CD4-positive, alpha-beta T cell treated with Interleukin-6 for 4 hours (primary cell): ENCODE results near the gene GIPC2.

Experiments used
- DNase-seq: peaks from one replicate; pipeline ENCODE4 v3.0.0-alpha.2; 2020; ENCODE audit warnings: mixed read lengths

The GIPC2 gene

DNA sequence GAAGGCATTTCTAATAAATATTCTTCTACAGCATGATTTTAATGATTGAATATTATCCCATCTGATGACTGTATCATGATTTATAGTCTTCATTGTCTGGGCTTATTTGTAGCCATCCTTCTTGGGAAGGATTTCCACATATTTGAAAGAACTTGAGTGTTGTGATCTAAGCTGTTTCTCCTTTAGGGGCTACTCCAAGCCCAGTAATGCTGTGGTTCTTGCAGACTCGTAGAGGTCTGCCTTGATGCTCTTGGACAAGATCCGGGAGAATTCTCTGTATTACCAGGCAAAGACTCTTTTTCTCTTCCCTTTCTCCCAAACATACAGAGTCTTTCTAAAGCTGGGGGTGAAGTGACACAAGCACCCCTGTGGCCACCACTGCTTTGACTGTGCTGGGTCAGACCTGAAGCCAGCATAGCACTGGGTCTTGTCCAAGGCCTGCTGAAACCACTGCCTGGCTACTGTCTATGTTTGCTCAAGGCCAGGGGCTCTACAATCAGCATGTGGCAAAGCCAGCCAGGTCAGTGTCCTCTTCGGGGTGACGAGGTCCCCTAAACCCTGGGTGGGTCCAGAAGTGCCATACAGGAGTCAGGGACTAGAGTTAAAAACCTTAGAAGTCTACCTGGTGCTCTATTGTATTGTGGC, 107.4 kb downstream of the GIPC2 start:
- no peak for DNase-seq

DNA sequence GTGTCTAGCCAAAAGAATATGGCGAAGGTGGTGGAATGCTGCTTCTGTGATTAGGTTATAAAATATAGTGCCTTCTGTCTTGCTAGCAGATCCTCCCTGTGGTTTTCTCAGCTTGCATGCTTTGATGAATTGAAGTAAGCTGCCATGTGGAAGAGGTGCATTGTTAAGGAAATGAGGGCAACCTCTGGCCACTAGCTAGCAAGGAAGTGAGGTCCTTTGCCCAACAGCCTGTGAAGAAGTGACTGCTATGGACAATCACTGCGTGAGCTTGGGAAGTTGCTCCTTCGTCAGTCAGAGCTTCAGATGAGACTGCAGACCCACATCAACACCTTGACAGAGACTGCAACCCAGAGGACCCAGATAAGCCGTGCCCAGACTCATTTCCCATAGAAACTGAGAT, 109.4 kb downstream of the GIPC2 start:
- no peak for DNase-seq

DNA sequence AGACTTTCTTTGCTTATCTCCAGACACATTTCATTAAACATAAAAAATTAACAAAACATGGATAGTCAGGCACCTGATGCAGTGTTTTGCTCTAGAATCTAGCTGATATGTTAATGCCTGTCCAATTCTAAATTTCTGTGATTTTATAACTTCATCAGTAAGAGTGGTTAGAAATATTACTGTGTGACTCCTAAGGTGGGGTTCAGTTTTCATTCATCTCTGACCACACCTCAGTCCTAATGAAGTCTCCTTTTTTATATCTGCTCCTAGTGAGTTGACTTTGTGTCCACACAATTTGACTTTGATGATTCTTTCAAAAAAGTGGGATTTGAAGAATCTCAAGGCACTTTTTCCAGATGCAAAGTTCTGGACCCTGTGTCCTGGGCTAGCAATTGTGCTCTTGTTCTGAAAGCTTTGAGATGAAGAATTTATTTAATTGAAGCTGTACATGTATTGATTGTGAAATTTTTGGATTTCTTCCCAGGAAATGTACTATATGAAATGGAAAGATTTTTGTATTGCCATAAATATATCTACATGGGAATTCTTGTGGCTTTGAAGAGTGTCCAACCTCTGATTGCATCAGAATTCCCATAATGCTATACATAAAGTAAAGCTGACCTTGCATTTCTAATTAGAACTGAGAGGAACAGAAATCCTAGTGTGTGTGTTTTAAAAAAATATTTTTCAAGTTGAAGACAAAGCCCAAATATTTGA, 111.2 kb downstream of the GIPC2 start:
- DNase-seq: no peak

GRCh38 chr1:78165816-78166215, 120.0 kb downstream of the GIPC2 start:
- DNase-seq: no peak

- DNase-seq: no peak
These were observed 122.5 kb downstream of the GIPC2 start for GRCh38 chr1:78168306-78168705.

DNA sequence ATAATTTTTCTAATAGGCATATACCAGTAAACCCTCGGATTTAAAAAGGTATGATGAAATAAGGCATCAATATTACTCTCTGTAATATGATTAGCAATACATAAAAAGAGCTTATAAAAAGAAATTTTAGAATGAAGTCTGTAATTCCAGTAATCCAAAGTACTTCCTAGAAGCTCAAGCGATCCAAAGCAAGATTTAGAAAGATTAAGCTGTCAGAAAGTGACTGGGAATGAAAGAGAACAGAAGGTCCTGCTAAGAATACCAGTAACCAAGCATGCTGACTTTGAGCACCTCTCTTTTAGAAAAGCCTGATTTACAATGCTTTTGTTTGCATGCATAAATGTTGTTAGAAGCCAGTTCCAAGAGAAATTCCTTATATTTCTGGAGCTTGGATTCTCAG, 125.1 kb downstream of the GIPC2 start:
- no peak for DNase-seq

DNA sequence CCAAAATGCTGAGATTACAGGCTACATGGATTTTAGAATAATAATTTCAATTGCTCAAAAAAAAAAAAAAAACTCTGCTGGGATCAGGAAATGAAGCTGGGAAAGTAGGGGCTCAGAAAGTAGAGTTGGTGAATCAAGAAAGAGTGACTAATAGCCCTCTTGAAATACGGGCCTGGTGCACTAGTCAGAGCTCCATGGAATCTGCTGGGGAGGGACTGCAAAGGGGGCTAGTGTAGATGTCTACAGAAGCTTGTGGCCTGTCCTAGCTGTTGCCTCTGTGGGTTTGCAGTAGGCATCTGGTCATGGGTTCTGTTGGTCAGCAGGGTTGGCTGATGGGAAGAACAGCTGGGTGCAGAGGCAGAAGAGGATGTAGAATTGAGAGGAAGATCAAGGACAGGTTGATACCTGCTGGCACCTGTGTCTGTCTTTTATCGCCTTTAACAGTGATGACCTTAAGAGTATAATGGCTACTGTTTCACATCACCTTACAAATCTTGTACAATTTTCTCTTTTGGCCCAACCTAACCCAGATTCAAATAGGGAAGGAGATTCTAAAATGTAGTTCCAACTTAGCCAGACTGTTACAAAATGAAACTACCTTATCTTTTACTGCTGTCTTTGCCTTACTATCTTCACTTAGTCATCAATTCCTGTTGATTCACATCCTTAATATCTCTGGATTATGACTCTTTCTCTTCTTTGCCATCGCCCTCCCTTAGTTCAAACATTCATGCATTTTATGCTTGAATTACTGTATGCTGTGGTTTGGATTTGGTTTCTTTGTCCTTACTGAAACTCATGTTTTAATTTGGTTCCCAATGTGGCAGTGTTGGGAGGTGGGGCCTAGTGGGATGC, 126.2 kb downstream of the GIPC2 start:
- no peak for DNase-seq

GRCh38 chr1:78176448-78176847, 130.7 kb downstream of the GIPC2 start:
- no peak for DNase-seq

DNA sequence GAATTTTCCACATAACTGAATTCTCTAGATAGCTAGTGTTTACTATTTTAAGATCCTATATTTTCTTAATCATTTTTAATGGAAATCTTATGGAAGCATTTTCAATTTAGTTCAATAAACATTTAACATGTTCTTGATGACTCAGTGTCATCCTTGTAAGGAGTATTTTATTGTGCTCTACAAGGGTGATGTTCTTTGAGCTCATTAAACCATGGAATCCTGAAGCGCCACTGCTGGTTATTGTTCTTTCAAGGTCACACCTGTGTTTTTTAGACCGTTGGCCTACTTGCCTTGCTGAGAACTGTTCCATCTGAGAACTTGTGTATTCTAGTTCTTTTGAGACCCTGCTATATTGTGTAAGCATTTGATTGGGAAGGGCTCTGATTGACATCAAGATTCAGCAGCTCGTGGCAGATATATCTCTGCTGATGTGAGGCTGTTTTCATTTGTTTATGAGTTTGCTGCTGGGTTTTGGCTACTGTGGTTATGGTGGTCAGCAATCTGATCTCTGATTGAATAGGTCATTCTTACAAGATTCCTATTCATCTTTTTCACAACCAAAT, 132.0 kb downstream of the GIPC2 start:
- DNase-seq: no peak

DNA sequence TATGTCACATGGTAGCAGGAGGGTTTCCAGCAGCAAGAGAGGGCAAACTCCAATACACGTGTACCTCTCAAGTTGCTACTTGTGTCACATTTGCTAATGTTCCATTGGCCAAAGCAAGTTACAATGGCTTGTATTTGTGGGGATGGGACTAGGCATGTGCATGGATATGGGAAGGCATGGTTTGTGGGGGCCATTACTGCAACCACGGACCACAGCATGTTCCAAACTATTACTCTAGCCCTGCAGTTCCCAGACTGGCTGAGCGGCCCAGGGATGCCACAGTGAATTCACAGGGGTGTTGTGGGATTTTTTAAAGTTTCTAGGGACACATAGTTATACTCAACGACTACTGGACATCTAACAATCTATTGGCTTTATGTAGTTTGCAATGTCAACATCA, 133.1 kb downstream of the GIPC2 start:
- no peak for DNase-seq

DNA sequence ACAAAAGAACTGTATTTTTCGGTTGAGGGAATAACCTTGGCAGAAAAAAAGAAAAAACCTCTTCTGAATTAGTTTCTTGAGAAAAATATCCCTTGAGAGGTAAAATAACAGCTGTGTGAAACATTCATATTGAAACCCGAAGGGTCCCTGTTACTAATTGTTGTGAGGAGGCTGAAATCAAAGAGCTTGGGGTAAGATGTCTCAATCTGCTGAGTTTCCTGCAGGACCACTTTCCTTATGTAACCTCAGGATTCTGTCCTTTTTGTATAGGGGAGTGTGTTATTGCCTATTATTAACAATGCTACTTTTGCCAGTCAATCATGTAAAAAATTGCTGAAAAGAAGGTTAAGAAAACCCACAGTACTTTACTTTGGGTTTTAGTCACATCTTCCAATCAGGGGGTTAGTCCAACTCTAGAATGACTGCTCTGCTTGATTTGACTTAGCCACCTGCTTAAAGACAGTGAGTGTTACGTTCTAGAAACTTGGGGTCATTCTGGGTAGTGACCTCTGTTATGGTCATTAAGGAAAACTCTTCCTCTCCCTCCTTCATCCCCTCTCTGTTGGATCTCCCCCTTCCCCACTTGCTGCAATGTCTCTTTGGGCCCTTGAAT, 138.8 kb downstream of the GIPC2 start:
- DNase-seq: no peak
